ENCODE data around the gene COL18A1.

The COL18A1 gene

GRCh38 chr21:45457161-45457831 lies 52.3 kb downstream of the COL18A1 start:
- H3K27ac ChIP-seq (ENCODE audit: low read length): no peak overlapping the region
- H3K27me3 ChIP-seq (ENCODE audit: insufficient read depth, low read length, poor library complexity): no peaks in the 10 kb centered on the region
- no peaks in the 10 kb centered on the region; the same call in 1 of the 2 replicates for H4K20me1 ChIP-seq (ENCODE audit: insufficient read depth, low read length)
- no peak overlapping the region for H3K9ac ChIP-seq (ENCODE audit: low read depth, low read length)
- TF ChIP-seq EZH2 (IDR thresholded peaks at IDR 0.05; ENCODE audit: borderline replicate concordance, low read depth, low read length, severe bottlenecking): no peak
- TF ChIP-seq, protein P1, sequence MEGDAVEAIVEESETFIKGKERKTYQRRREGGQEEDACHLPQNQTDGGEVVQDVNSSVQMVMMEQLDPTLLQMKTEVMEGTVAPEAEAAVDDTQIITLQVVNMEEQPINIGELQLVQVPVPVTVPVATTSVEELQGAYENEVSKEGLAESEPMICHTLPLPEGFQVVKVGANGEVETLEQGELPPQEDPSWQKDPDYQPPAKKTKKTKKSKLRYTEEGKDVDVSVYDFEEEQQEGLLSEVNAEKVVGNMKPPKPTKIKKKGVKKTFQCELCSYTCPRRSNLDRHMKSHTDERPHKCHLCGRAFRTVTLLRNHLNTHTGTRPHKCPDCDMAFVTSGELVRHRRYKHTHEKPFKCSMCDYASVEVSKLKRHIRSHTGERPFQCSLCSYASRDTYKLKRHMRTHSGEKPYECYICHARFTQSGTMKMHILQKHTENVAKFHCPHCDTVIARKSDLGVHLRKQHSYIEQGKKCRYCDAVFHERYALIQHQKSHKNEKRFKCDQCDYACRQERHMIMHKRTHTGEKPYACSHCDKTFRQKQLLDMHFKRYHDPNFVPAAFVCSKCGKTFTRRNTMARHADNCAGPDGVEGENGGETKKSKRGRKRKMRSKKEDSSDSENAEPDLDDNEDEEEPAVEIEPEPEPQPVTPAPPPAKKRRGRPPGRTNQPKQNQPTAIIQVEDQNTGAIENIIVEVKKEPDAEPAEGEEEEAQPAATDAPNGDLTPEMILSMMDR (IDR thresholded peaks at IDR 0.05; ENCODE audit: borderline replicate concordance, extremely low read depth, low read length, poor library complexity, severe bottlenecking): no peak
- H3K4me3 ChIP-seq (ENCODE audit: low read depth in 1 of 2, low read length in 2 of 2): no peak overlapping the region
- no peak for DNase-seq
- no peaks in the 10 kb centered on the region for H3K9me3 ChIP-seq (ENCODE audit: insufficient read depth, low read length, severe bottlenecking)
- no peak overlapping the region for H2AFZ ChIP-seq (ENCODE audit: low read depth, low read length)
- no peak overlapping the region for H3K4me2 ChIP-seq (ENCODE audit: insufficient read depth, low read length)
- H3K79me2 ChIP-seq (ENCODE audit: insufficient read depth, low read length): no peaks in the 10 kb centered on the region
- H3K36me3 ChIP-seq (ENCODE audit: insufficient read depth, low read length): no peaks in the 10 kb centered on the region
- no peaks in the 10 kb centered on the region for H3K4me1 ChIP-seq (ENCODE audit: insufficient read depth, low read length)
- no peak for ATAC-seq (ENCODE audit: insufficient read depth, low read depth)

GRCh38 chr21:45457832-45458172 lies 52.8 kb downstream of the COL18A1 start:
- TF ChIP-seq, protein P1 (IDR thresholded peaks at IDR 0.05; ENCODE audit: borderline replicate concordance, extremely low read depth, low read length, poor library complexity, severe bottlenecking): no peak
- TF ChIP-seq EZH2 (IDR thresholded peaks at IDR 0.05; ENCODE audit: borderline replicate concordance, low read depth, low read length, severe bottlenecking): no peak
- Histone ChIP-seq H3K9me3 (ENCODE audit: insufficient read depth, low read length, severe bottlenecking) (no peaks in the 10 kb centered on the region), H3K9ac (ENCODE audit: low read depth, low read length) (no peak overlapping the region), H2AFZ (ENCODE audit: low read depth, low read length) (no peak overlapping the region), H3K27me3 (ENCODE audit: insufficient read depth, low read length, poor library complexity) (no peaks in the 10 kb centered on the region), H3K27ac (ENCODE audit: low read length) (no peak overlapping the region), H3K4me1 (ENCODE audit: insufficient read depth, low read length) (no peaks in the 10 kb centered on the region), H3K36me3 (ENCODE audit: insufficient read depth, low read length) (no peaks in the 10 kb centered on the region), H3K4me3 (ENCODE audit: low read depth in 1 of 2, low read length in 2 of 2) (no peak overlapping the region), H3K4me2 (ENCODE audit: insufficient read depth, low read length) (no peak overlapping the region), H4K20me1 (ENCODE audit: insufficient read depth, low read length) (no peaks in the 10 kb centered on the region; the same call in 1 of the 2 replicates), H3K79me2 (ENCODE audit: insufficient read depth, low read length) (no peaks in the 10 kb centered on the region)
- ATAC-seq (ENCODE audit: insufficient read depth, low read depth): no peak
- DNase-seq: no peak

DNA sequence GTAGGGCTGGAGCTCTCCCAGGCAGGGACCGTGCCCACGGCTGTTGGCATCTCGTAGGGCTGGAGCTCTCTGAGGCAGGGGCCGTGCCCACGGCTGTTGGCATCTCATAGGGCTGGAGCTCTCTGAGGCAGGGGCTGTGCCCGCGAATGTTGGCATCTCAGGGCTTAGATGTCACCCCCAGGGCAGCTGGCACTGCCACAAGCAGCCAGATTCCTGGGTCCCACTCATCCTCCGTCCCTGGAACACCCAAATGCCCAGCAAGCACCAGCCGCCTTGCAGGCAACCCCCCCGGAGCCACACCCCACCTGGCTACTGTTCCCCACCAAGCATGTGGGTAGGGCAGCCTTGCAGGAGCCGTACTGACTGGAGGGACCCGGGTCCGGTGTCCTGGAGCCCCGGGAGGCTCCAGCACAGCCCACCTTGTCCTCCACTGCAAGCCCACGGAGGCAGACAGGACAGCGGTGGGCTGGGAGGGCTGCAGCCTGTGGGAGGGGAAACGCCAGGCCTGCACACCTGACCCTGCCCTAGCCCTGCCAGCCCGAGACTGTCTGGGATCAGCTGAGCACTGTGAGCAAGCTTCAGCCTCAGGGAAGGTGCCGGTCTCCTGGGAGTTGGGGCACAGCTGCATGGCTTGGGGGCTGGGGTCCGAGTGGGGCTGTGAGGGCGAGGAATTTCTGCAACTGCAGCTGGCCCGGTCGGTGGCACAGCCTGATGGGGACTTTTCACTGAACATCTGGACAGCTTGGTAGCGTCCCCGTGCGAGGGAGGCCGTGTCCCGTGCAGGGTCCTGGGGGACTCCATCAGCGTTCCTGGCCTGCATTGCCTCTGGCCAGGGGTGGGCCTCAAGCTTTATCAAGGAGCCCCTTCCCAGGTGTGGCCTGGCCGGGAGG lies 53.6 kb downstream of the COL18A1 start:
- Histone ChIP-seq H3K79me2 (ENCODE audit: insufficient read depth, low read length) (no peaks in the 10 kb centered on the region), H3K4me3 (ENCODE audit: low read depth in 1 of 2, low read length in 2 of 2) (no peak overlapping the region), H2AFZ (ENCODE audit: low read depth, low read length) (no peak overlapping the region), H3K4me1 (ENCODE audit: insufficient read depth, low read length) (no peaks in the 10 kb centered on the region), H3K27me3 (ENCODE audit: insufficient read depth, low read length, poor library complexity) (peaks cover 3% of the 10 kb centered on the region), H3K9me3 (ENCODE audit: insufficient read depth, low read length, severe bottlenecking) (no peaks in the 10 kb centered on the region), H4K20me1 (ENCODE audit: insufficient read depth, low read length) (no peaks in the 10 kb centered on the region; the same call in 1 of the 2 replicates), H3K36me3 (ENCODE audit: insufficient read depth, low read length) (no peaks in the 10 kb centered on the region), H3K27ac (ENCODE audit: low read length) (no peak overlapping the region), H3K9ac (ENCODE audit: low read depth, low read length) (no peak overlapping the region), H3K4me2 (ENCODE audit: insufficient read depth, low read length) (no peak overlapping the region)
- TF ChIP-seq, protein P1 (IDR thresholded peaks at IDR 0.05; ENCODE audit: borderline replicate concordance, extremely low read depth, low read length, poor library complexity, severe bottlenecking): no peak
- TF ChIP-seq EZH2 (IDR thresholded peaks at IDR 0.05; ENCODE audit: borderline replicate concordance, low read depth, low read length, severe bottlenecking): no peak
- ATAC-seq (ENCODE audit: insufficient read depth, low read depth): no peak
- no peak for DNase-seq
